Ovary (tissue), 3 donors: ENCODE measurements around the gene PFAS.

Experiments used
- POLR2A ChIP-seq: fragments of 450-650 bp; IDR thresholded peaks from one replicate; pipeline ENCODE4 v1.6.1; 2017; ENCODE audit warnings: antibody characterized with exemption, mild to moderate bottlenecking, moderate library complexity
- TF ChIP-seq, protein P1 (sequence below), 3 donors: fragments of 450-650 bp in 2 of 3; fragments of 200-600 bp in 1 of 3; IDR thresholded peaks; one replicate each; pipeline versions ENCODE4 v1.5.1 to v1.8.0; 2016 to 2022; ENCODE audit warnings: antibody characterized with exemption in 3 of 3, mild to moderate bottlenecking in 1 of 3
- donor health status: DM: no; HTN: no; CAD: no.

DNA sequence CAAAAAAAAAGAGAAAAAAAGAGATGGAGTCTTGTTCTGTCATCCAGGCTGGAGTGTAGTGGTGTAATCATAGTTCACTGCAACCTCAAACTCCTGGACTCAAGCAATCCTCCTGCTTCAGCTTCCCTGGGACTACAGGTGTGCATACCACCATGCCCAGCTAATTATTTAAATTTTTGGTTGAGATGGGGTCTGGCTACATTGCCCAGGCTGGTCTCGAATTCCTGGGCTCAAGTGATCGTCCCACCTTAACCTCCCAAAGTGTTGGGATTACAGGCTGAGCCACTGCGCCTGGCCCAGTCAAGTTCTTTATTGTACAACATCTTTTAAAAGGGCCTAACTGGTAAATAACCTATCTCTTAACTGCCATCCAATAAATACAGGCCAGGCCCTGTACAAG lies 33.3 kb downstream of the PFAS start:
- TF ChIP-seq, protein P1, sequence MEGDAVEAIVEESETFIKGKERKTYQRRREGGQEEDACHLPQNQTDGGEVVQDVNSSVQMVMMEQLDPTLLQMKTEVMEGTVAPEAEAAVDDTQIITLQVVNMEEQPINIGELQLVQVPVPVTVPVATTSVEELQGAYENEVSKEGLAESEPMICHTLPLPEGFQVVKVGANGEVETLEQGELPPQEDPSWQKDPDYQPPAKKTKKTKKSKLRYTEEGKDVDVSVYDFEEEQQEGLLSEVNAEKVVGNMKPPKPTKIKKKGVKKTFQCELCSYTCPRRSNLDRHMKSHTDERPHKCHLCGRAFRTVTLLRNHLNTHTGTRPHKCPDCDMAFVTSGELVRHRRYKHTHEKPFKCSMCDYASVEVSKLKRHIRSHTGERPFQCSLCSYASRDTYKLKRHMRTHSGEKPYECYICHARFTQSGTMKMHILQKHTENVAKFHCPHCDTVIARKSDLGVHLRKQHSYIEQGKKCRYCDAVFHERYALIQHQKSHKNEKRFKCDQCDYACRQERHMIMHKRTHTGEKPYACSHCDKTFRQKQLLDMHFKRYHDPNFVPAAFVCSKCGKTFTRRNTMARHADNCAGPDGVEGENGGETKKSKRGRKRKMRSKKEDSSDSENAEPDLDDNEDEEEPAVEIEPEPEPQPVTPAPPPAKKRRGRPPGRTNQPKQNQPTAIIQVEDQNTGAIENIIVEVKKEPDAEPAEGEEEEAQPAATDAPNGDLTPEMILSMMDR (IDR thresholded peaks at IDR 0.05): no peak
- no peak for TF ChIP-seq POLR2A
